ENCODE measurements around the gene HDHD5. TPM values are rescaled to one million over a fixed set of nuclear protein-coding genes. Genes with fewer than 3 reads are reported as not detected.

HDHD5 gene
- total RNA-seq, 1 experiment from 2014 or later: 68.4 TPM

DNA sequence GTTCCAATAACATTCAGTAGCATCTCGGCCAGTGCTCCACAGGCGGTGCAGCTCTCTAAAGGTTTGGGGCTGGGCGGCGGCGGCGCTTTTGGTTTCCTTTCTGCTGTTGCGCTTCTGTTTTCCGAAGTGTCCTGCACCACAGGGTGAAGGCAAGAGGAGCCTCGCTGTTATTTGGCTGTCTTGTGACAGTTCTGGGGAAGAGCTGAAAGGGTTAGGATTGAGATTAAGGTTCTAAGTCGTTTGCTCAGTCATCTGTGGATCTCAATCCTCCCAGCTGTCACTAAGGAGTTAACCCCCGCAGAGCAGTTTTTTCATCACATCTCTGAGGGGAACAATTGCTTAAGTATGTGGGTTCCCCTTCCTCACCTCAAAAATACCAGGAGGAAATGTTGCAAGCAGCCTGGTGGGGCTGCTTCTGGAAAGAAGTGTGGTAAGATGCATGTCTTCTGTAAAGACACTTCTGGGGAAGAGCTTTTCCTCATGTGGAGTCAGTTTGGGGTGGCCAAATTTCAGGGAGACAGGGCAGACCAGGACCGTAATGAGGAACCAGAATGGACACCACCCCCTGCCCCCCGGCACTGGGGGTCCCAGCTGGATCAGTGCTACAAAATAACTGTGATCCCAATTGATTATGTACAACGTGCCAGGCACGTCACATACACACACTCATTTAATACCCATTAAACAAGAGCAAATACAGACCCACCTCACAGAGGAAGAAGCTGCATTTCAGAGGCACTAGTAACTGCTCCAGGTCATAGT lies 52.1 kb downstream of the HDHD5 start:
- Histone ChIP-seq H2BK120ac (ENCODE audit: low read depth, low read length, poor library complexity, severe bottlenecking) (no peak overlapping the region), H3K4me1 (ENCODE audit: insufficient read depth, low read length) (no peaks in the 10 kb centered on the region), H2BK15ac (ENCODE audit: low read depth, low read length) (no peak overlapping the region), H2AK5ac (ENCODE audit: insufficient read length, low read length) (no peak overlapping the region), H3K18ac (ENCODE audit: insufficient read length, low read depth, low read length) (no peak overlapping the region), H3K14ac (ENCODE audit: insufficient read depth, low read length) (no peak overlapping the region; the same call in 1 of the 2 replicates), H3K9ac (ENCODE audit: extremely low read depth, insufficient read length, low read length) (no peak overlapping the region), H3T11ph (ENCODE audit: low read length) (no peak overlapping the region), H4K8ac (replicated peaks; ENCODE audit: insufficient read length, low read depth, low read length) (no peak overlapping the region), H3K79me1 (ENCODE audit: insufficient read depth, low read depth, low read length, poor library complexity, severe bottlenecking) (no peaks in the 10 kb centered on the region), H3K23ac (ENCODE audit: insufficient read length, low read depth, low read length) (no peak overlapping the region), H2BK5ac (ENCODE audit: insufficient read length, low read length) (no peak overlapping the region), H4K5ac (ENCODE audit: insufficient read length, low read depth, low read length) (no peak overlapping the region), H2BK20ac (ENCODE audit: low read depth, low read length, poor library complexity, severe bottlenecking) (no peak overlapping the region), H4K91ac (ENCODE audit: insufficient read length, low read depth, low read length) (no peak overlapping the region), H3K56ac (ENCODE audit: insufficient read length, low read depth, low read length) (no peak overlapping the region), H3K79me2 (ENCODE audit: insufficient read depth, low read length) (no peaks in the 10 kb centered on the region), H3K23me2 (ENCODE audit: insufficient read length, low read depth, low read length, poor library complexity, severe bottlenecking) (no peaks in the 10 kb centered on the region), H3K27ac (ENCODE audit: insufficient read length, low read depth, low read length) (no peak overlapping the region), H3K4ac (ENCODE audit: low read depth, low read length) (no peak overlapping the region), H3K4me2 (ENCODE audit: insufficient read depth, insufficient read length, low read length) (no peak overlapping the region), H3K9me3 (ENCODE audit: control insufficient read depth, low read depth, low read length) (no peaks in the 10 kb centered on the region), H2AFZ (ENCODE audit: low read length) (no peak overlapping the region), H4K20me1 (ENCODE audit: control insufficient read depth, insufficient read depth, insufficient read length) (no peaks in the 10 kb centered on the region), H2BK12ac (ENCODE audit: insufficient read length, low read depth, low read length) (no peak overlapping the region), H3K27me3 (ENCODE audit: insufficient read depth, low read length) (no peaks in the 10 kb centered on the region)
- peaks cover 5 to 17% (median 11%) of the 10 kb centered on the region in 3 experiments; a peak in 6 of 7 replicates for H3K36me3 Mint-ChIP-seq (ENCODE audit: insufficient read depth in 1 of 3, low read depth in 3 of 3)
- WGBS (ENCODE audit: extremely low coverage, insufficient read length, low lambda C conversion rate): no CpG with 5 or more reads among the region's 15 CpGs
- DNase-seq: no peak
- H3K4me1 Mint-ChIP-seq: peaks cover 5 to 11% of the 10 kb centered on the region in 2 experiments
- no peak overlapping the region for H3K27ac Mint-ChIP-seq
- H3K27me3 Mint-ChIP-seq (ENCODE audit: low read depth): no peaks in the 10 kb centered on the region
- no peak overlapping the region for H3K4me3 Mint-ChIP-seq
- TF ChIP-seq CTCF (conservative IDR thresholded peaks at IDR 0.05): no peak
- no peaks in the 10 kb centered on the region; a peak in 1 of 5 replicates for H3K9me3 Mint-ChIP-seq
